ENCODE measurements around the gene ORM2.

DNA sequence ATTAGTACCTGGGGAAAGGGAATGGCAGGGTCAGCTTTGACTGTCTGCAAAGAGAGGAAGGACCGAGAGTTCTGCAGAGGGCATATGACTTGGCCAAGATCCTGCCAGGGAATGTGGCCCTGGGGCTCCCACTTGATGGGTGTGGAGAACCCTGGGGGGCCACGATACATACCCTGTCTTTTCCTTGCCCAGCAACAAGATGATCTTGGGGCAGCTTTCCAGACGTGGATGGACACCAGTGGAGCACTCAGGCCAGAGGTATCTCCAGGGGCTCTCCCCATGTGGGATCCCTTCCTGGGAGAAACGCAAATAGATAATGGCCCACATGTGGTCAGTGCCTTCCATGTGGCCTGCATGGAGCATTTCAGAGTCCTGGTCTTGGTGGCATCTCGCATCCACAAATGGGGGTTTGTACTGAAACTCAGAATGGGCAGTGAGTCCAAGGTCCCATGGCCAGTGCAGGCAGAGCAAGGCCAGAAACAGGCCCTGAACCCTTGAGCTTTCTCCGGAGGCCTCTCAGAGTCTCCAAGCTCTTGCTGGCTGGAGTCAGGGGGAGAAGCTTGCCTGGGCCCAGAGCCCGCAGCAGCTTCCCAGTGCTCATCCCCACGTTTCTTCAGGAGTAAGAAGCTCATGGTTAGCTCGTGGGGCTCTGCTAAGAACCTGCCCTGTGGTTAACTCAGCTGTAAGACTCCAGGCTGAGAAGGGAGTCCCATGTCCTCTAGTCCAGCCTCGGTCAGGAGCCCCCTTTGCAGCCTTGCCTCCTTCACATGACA is 25.1 kb upstream of the ORM2 start:
- TF ChIP-seq POLR2A (IDR thresholded peaks at IDR 0.05) (no peak), POLR2AphosphoS5 (IDR thresholded peaks at IDR 0.05) (no peak), EP300 (IDR thresholded peaks at IDR 0.05) (no peak)
- TF ChIP-seq, protein P1, sequence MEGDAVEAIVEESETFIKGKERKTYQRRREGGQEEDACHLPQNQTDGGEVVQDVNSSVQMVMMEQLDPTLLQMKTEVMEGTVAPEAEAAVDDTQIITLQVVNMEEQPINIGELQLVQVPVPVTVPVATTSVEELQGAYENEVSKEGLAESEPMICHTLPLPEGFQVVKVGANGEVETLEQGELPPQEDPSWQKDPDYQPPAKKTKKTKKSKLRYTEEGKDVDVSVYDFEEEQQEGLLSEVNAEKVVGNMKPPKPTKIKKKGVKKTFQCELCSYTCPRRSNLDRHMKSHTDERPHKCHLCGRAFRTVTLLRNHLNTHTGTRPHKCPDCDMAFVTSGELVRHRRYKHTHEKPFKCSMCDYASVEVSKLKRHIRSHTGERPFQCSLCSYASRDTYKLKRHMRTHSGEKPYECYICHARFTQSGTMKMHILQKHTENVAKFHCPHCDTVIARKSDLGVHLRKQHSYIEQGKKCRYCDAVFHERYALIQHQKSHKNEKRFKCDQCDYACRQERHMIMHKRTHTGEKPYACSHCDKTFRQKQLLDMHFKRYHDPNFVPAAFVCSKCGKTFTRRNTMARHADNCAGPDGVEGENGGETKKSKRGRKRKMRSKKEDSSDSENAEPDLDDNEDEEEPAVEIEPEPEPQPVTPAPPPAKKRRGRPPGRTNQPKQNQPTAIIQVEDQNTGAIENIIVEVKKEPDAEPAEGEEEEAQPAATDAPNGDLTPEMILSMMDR (IDR thresholded peaks at IDR 0.05), result no peak

Data from sigmoid colon (tissue), 4 donors.